ENCODE data around the gene CCDC85A. TPM values are rescaled to one million over a fixed set of nuclear protein-coding genes. Genes with fewer than 3 reads are reported as not detected.

CCDC85A gene
- total RNA-seq, 4 donors from 2014 or later, result 4.5 to 46.0 (median 9.1) TPM

GRCh38 chr2:56375251-56375650 is 191.5 kb downstream of the CCDC85A start:
- ATAC-seq (ENCODE audit: low FRiP score), result no peak
- DNase-seq (ENCODE audit: low spot score), result no peak
- no peak for TF ChIP-seq CTCF (IDR thresholded peaks at IDR 0.05)

- no peak for TF ChIP-seq CTCF (IDR thresholded peaks at IDR 0.05)
- ATAC-seq (ENCODE audit: low FRiP score) (peak; percentile 66), DNase-seq (ENCODE audit: low spot score) (no peak)
Measured at GRCh38 chr2:56376699-56377665, 193.2 kb downstream of the CCDC85A start.

DNA sequence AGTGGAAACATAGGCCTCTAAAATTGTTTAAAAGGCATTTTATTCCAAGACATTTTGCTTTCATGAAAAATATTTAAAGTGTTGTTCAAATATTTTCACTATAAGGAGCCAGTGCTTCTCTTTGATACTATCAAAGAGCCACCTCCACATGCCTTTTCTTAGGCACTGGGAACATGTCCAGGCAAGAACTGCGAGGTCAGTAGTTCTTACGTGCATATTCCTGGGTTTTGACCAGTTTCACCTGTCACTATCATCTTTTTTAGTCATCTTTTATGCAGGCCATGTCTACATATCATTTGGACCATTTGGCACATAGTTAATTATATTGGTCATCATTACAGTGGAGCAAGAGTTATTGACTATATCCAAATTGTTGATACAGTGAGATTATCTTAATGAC is 195.3 kb downstream of the CCDC85A start:
- TF ChIP-seq CTCF (IDR thresholded peaks at IDR 0.05), result no peak
- no peak for ATAC-seq (ENCODE audit: low FRiP score)
- no peak for DNase-seq (ENCODE audit: low spot score)

DNA sequence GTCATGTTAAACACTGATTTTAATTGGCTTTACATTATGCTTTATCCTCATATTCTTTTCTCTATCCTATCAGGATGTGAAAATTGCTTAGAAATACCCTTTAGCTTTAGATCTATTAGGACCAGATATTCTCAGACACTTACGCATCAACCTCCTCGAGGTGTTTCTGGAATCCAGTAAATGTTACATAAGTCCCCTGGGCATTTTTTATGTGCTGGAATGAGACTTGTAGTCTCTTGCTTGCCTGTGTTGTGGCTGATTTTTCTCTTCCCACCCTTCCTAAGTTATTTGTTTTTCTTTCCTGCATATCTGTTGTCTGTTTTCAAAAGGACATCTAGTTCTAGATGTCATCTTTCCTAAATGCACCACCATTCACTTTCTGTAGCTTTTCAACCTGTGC is 197.1 kb downstream of the CCDC85A start:
- ATAC-seq (ENCODE audit: low FRiP score) (no peak), DNase-seq (ENCODE audit: low spot score) (no peak)
- no peak for TF ChIP-seq CTCF (IDR thresholded peaks at IDR 0.05)

- TF ChIP-seq CTCF (IDR thresholded peaks at IDR 0.05), result no peak
- DNase-seq (ENCODE audit: low spot score), result no peak
Measured at GRCh38 chr2:56382466-56382865, 198.7 kb downstream of the CCDC85A start.

GRCh38 chr2:56386657-56387056 is 202.9 kb downstream of the CCDC85A start:
- no peak for TF ChIP-seq CTCF (IDR thresholded peaks at IDR 0.05)
- no peak for ATAC-seq (ENCODE audit: low FRiP score)
- no peak for DNase-seq (ENCODE audit: low spot score)

More at GRCh38 chr2:56382466-56382865, 198.7 kb downstream of the CCDC85A start:
- ATAC-seq (ENCODE audit: low FRiP score), result no peak

GRCh38 chr2:56390644-56391043 is 206.9 kb downstream of the CCDC85A start:
- DNase-seq (ENCODE audit: low spot score) (no peak), ATAC-seq (ENCODE audit: low FRiP score) (no peak)
- TF ChIP-seq CTCF (IDR thresholded peaks at IDR 0.05), result no peak

Measured in omental fat pad (tissue), 4 donors.